UCSD-AML1 (cell line): ENCODE measurements around the gene MYH9.
"Not testable (repeated sequence)": the region's sequence is repeated elsewhere in the genome, so short reads cannot be mapped to it uniquely, and the experiment has no call there.

Experiments used
- DNase-seq: peaks from one replicate; lab custom pipeline; 2025; ENCODE audit not compliant: unreplicated experiment; lab: John Stamatoyannopoulos, UW

MYH9 gene

DNA sequence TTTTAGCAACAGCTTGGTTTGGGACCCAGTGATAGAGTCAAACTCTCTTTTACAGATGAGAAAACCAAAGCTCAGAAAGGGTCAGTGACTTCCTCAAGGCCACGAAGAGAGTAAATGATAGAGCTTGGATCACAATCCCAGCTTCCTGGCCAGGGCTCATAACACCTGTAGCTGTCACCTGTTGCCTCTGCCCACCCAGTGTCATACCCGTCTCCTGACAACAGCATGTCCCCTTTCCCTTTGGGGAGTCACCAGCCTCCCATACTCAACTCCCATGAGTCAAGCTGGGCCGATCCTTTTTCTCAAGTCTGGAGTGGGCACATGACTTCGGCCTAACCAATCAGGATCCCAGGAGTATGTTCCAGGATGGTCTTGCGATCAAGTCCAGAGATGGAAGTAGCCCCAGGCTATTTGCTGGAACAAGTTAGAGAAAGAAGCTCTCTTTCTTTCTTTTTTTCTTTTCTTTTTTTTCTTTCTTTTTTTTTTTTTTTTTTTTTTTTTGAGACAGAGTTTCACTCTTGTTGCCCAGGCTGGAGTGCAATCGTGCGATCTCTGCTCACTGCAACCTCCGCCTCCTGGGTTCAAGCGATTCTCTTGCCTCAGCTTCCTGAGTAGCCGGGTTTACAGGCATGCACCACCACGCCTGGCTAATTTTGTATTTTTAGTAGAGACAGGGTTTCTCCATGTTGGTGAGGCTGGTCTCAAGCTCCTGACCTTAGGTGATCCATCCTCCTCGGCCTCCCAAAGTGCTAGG is 27.8 kb upstream of the MYH9 start:
- DNase-seq, result no peak

DNA sequence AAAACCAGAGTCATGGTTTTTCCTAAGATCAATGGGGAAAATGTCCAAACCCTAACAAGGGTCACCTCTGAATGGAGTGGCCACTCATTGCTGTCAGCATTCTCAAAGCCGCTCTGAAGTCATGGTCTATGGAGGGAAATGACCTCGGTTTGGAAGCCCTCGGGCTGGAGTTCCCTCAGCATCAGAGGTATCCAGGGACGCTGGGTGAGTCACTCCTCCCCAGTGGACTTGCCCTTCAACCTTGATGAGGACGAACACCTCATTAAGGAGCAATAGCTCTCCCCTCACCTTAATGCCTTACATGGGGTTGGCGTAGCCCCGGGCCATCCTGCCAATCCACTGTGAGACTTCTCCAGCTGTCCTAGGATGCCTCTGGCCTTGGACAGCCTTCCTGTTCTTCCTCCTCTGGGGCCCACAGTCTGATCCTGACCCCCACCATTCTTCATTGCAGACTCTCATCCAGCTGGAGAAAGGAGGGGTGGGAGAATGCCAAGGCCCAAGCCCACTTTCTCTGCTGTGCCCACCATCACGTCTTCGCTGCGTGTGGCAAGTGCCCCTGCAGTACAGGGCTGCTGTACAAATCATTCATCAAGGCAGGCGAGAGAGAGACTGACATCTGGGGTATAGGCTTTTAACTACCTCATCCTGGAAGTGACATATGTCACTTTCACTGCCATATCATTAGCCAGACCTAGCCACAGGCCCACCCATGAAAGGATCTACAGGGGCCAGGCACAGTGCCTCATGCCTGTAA is 25.4 kb upstream of the MYH9 start:
- DNase-seq, result no peak

DNA sequence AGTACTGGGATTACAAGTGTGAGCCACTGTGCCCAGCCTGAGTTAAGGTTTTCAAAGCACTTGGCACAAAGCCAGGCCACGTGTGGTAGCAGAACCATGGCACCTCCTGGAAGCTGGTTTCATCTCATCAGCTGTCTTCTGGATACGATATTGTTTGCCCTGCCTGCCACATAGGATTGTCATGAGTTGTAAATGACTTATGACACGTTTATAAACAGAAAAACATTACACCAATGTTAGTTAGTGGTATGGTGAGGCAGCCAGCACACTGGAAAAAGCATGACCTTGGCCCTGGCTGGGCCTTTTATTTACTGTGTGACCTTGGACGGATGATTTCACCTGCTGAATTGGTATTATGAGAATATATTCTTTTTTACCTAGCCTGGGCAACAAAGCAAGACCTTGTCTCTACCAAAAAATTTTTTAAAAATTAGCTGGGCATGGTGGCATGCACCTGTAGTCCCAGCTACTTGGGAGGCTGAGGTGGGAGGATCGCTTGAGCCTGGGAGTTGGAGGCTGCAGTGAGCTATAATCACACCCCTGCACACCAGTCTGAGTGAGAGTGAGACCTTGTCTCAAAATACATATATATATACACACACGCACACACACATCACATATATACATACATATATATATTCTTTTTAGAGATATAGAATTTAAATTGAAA is 24.0 kb upstream of the MYH9 start:
- DNase-seq, result no peak

DNA sequence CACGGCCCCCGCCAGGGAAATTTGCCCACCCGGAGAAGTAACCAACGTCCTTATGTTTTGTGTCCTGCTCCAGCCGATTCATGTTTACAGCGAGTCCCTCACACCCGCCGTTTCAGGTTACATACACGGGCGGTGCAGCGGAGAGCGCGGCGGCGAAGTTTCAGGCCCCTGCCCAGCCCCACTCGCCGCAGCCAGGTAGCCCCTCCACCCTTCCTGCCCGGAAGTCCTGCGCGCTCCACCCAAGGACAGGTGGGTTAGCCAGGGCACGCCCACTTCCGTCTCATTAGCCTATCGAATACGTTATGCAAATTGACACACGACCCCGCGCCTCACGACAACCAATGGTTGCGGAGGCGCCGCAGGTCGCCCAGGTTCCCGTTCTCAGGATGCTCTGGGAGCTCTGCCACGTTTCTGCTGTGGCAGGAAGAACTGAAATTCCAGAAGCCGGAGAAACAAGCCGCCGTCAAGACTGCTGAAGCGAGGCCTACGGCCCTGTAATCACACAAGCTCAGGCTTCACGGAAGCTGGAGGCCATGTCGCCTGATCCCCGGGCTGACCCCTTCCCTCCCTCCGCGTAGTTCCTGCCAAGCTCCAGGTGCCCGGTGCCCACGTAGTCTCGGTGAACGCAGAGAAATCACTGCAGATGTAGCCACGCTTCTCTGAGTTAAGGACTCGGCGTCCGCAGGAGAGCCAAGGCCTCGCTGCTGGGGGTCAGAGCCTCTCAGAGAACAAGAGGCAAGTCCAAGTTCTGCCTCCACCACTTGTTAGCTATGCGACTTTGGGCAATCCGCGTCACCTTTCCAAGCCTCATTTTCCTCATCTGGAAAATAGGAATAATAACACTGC is 22.4 kb upstream of the MYH9 start:
- no peak for DNase-seq

DNA sequence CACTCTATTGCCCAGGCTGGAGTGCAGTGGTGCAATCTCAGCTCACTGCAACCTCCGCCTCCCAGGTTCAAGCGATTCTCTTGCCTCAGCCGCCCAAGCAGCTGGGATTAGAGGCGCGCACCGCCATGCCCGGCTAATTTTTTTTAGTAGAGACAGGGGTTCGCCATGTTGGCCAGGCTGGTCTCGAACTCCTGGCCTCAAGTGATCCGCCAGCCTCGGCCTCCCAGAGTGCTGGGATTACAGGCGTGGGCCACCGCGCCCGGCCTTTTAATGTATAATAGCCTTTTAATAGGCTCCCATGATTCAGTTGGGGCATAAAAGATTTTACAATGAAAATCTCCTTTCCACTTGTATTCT is 21.8 kb upstream of the MYH9 start:
- DNase-seq, result not testable (repeated sequence)

DNA sequence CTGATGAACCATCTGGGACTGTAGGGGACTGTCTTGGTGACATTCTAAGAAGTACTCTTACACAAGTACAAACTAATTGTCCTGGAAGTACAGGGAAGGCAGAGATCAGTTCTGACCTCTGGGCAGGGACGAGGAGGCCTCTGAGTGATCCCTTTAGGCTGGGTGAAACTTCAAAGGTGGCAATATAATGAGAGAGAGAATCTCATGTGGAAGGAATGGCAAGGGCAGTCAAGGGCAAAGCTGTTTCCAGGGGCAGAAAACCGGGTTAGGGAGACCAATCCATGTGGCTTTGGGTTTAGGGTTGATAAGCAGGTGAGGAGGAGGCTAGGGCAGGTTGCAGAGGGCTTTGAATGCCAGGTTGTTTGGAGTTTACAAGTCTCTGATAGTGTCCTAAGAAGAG is 21.3 kb upstream of the MYH9 start:
- no peak for DNase-seq

DNA sequence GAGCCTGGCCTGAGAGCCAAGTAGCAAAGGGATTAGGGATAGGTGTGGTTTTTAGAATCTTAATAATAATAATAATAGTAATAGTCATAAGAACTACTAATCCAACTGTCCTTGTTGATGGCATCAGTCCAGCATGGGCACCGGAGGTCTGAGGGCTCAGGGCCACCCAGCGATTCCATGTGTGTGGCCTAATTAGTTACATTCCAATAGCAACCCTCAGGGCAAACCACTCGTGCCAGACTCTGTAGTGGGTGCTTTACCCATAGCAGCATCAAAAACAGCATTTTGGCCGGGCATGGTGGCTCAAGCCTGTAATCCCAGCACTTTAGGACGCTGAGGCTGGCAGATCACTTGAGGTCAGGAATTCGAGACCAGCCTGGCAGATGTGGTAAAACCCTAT is 19.0 kb upstream of the MYH9 start:
- DNase-seq, result no peak

DNA sequence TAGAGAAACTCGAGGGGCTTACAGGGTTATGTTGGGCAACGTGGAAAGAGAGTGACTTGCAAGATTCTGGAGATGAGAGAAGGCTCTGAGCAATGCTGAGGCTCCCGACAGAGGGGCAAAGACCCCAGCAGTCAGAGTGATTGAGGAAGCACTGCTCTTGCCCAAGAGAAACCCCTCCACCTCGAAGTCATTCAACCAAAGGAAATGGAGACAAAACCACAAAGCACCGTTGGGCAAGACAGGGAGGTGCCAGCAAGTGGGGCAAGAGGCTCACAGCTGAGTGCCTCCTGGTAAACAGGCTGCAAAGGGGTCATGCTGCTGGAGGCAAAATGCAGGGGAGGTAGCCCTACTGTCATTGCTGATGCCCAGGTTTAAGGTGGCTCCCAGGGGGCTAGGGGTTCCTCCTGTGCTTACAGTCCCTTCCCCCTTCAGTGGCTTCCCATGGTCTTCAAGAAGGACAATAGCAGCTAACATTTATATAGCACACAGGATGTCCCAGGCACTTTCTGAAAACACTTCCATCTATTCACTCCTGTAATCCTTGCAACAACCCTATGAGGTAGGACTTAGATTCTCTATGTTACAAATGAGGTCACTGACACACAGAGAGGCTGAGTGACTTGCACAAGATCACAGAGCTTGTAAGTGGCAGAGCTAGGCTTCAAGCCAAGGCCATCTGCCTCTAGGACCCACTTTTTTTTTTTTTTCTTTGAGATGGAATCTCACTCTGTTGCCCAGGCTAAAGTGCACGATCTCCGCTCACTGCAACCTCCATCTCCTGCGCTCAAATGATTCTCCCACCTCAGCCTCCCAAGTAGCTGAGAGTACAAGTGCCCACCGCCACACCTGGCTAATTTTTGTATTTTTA is 18.1 kb upstream of the MYH9 start:
- DNase-seq, result peak; percentile 81

DNA sequence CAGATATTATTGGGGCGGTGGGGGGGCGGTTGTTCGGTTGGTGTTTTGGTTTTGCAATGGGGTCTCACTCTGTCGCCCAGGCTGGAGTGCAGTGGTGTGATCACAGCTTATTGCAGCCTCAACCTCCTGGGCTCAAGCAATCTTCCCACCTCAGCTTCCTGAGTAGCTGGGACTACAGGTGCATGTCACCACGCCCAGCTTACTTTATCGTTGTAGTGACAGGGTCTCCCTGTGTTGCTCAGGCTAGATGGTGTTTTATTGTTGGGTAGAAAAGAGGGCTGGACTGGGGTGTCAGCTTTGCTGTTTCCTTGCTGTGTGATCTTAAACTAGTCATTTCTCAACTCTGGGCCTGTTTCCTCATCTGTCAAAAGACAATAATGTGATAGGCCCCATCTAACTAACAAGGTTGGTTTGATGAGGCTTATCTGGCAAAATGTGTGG is 17.5 kb upstream of the MYH9 start:
- DNase-seq, result no peak

DNA sequence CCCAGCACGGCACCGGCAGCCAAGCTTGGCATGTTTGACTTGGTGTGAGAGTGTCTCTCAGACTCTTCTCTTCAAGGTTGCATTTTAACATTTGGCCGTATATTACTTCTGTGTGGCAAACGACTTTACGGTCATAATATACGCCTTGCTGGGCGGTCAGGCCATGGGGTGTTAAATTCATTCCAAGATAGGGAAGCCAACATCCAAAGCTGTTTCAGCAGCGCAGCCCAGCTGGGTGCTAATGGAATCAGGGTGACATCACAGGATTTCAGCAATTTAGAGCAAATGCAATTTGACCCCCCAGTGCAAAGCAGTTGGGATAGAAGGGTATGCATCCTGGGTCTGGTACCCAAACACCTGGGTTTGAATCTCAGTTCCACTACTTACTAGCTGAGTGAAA is 16.7 kb upstream of the MYH9 start:
- no peak for DNase-seq

DNA sequence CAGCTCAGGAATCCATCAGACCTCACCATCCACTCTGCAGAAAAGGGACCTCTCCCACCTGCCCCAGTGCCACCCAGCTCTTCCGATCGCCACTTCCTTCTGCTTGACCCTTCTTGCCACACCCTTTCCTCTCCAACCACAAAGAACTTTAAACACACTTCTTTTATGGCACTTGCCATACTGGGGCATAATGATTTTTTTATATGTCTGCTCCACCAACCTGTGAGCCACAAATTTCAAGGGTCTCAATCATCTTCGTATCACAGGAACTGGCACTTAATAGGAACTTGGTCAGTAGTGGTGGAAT is 11.7 kb upstream of the MYH9 start:
- no peak for DNase-seq

DNA sequence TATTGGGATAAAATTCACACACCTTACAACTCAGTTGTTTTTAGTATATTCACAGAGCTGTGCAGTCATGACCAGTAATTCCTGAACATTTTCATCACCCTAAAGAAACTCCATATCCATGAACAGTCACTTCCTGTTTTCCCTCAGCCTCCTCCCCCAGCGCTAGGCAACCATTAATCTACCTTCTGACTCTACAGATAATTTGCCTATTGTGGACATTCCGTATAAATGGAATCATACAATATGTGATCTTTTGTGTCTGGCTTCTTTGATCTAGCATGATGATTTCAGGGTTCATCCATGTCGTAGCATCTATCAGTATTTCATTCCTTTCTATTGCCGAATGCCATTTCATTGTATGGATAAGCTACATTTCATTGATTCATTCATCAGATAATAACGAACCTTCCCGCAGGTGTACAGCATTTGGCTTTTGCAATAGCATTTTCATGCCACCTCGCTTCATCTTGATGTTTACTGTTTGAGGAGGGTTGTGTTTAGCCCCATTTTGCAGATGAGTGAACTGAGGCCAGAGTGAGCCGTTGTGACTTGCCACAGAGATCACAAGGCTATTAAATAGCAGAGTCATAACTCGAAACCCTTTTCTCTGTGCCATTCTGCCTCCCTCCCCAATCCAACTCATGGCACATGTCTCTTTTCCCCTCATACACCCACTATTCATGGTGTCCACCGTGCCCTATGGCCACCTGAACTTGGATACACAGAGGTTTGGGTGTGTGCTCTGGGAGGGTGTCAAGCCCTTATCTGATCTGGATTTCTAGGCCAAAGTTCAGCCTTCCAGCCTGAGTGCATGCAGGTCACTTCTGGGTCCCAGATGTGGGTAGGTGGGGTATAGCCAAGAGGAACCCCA is 11.1 kb upstream of the MYH9 start:
- peak; percentile 40 for DNase-seq

DNA sequence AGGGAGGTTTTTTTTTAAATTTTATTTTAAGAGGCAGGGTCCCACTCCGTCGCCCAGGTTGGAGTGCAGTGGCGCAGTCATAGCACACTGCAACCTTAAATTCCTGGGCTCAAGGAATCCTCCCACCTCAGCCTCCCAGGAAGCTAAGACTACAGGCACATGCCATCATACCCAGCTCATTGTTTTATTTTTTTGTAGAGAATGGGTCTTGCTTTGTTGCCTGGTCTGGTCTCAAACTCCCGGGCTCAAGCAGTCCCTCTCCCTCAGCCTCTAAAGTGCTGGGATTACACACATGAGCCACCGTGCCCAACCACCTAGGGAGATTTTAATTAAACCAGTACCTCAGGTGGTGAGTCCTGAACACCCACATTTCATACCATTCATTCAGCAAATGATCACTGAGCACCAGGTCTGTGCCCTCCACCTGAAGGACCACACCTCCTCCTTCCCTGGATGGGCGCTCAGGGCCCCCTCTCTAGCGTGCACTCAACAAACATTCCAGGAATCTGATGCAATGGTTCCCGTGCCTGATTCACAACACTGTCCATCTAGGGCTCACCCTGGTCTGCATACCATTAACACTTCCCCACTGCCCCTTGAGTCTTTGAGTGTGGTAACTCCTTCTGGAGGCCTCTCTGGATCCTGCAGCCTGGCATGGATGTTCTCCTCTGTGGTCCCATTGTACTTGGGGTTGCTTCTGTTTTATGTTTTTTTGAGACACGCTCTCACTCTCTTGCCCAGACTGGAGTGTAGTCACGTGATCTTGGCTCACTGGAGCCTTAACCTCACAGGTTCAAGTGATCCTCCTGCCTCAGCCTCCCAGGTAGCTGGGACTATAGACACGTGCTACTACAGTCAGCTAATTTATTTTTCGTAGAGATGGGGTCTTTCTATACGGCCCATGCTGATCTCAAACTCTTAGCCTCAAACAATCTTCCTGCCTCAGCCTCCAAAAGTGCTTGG is 9.6 kb upstream of the MYH9 start:
- no peak for DNase-seq

DNA sequence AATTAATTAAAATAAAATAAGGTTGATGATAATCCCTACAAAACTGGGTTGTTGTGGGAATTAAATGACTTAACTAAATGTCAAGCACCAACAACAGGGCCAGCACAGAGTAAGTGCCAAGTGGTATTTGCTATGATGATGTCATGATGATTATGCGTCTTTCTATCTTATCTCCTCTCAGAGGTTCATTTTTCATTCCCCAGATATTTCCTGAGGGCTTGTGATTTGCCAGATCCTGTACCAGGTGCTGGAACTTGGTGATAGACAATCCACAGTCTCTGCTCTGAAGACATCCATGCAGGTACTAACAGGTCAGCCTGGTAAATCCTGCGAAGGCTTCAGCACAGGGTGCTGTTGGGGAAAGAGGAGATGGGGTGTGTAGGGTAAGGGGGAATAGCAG is 8.1 kb upstream of the MYH9 start:
- no peak for DNase-seq

DNA sequence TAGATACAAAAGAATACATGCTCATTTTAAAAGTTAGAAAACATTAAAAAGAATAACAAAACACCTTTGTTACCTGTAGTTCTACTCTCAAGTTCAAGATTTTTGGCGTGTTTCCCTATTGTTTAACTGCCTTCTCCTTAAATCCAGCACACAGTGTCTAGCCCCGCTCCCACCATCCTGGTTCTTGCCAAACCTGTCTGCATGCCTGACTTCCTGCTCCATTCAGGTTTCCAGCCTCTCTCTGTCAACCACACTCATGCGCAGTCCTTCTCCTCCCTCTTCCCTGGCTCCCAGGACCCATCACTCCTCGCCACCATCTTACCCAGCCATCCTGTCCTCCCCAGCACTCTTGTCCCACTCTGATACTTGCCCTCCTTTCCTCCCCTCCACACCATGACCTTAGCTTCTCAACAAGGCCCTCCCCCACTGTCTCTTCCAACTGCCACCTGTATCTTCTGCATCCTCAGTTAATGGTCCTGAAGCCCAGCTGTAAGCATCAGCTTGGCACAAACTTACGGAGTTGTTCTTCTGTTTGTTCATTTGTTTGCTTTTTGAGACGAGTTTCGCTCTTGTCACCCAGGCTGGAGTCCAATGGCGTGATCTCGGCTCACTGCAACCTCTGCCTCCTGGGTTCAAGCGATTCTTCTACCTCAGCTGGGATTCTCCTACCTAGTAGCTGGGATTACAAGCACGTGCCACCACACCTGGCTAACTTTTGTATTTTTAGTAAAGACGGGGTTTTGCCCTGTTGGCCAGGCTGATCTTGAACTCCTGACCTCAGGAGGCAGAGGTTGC is 7.5 kb upstream of the MYH9 start:
- DNase-seq, result no peak

DNA sequence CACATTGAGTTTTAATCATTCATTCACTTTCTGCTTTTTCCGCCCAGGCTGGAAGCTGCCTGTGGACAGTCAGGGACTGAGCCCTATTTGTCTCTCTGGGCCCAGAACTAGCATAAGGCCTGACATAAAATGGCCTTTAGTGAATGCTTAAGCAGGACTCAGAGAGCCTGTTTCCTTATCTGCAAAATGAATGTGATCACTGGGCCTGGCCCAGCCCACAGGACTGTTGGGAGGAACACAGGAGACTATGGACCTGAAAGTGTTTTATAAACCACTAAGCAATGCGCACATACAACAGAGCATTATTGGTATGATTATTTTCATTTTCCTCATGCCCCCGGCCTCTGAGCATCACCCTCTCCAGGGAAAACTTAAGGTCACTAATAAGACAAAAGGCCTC is 3.9 kb upstream of the MYH9 start:
- DNase-seq, result no peak

DNA sequence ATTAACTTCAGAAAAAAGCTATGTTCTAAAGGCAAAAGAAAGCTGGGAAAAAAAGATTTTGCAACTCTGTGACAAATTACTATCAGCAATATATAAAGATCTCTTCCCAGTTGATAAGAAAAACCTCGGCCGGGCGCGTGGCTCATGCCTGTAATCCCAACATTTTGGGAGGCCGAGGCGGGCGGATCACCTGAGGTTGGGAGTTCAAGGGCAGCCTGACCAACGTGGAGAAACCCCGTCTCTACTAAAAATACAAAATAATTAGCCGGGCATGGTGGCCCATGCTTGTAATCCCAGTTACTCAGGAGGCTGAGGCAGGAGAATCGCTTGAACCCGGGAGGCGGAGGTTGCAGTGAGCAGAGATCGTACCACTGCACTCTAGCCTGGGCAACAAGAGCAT is 1.4 kb upstream of the MYH9 start:
- not testable (repeated sequence) for DNase-seq

DNA sequence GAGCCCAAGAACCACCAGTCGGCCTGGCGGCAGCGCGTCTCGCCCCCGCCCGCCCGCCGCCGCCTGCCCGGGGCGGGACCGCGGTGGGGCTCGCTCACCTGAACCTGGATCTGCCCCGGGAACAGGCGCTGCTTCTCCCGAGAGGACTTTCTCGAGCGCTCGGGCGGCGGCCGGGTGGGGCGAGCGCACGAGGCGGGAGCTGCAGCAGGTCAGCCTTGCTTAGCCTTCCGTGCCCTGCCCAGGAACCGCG is 133 bp downstream of the MYH9 start:
- DNase-seq, result no peak
